Epithelial cell of esophagus (primary cell): ENCODE measurements around the gene OR51E2.

Experiments used
- DNase-seq: peaks from one replicate; pipeline ENCODE4 v3.0.0; 2010; ENCODE audit warnings: low read depth
- H3K4me3 ChIP-seq: 2 replicates; pipeline ENCODE4 v1.5.1; 2011; ENCODE audit warnings: mild to moderate bottlenecking, low read length, control low read depth
- CTCF ChIP-seq: IDR thresholded peaks from 2 replicates; pipeline ENCODE4 v1.5.1; 2011; ENCODE audit warnings: low read depth, mild to moderate bottlenecking, low read length, control low read depth, inconsistent platforms; ENCODE audit not compliant: insufficient read depth; ENCODE audit errors: missing control alignments

The OR51E2 gene

GRCh38 chr11:4644233-4644632 is 53.4 kb downstream of the OR51E2 start:
- no peak for TF ChIP-seq CTCF
- H3K4me3 ChIP-seq = no peak overlapping the region

GRCh38 chr11:4643682-4644081 is 54.0 kb downstream of the OR51E2 start, which contains the start of gene OR51E1:
Gene OR51E1, plus strand, starts transcription at chr11:4643982. Its CDS starts 8,545 bp downstream, at chr11:4652527.
- DNase-seq = no peak
- TF ChIP-seq CTCF = no peak

More at GRCh38 chr11:4644233-4644632, 53.4 kb downstream of the OR51E2 start:
- DNase-seq = no peak

GRCh38 chr11:4643076-4643475 is 54.6 kb downstream of the OR51E2 start:
- no peak for TF ChIP-seq CTCF
- no peak for DNase-seq
- H3K4me3 ChIP-seq = no peak overlapping the region

More at GRCh38 chr11:4643682-4644081, 54.0 kb downstream of the OR51E2 start, which contains the start of gene OR51E1:
- H3K4me3 ChIP-seq = no peak within 1 kb of the TSS

GRCh38 chr11:4642043-4642442 is 55.6 kb downstream of the OR51E2 start:
- no peak for DNase-seq
- TF ChIP-seq CTCF = no peak
- H3K4me3 ChIP-seq = no peak overlapping the region

- no peak for DNase-seq
- TF ChIP-seq CTCF = no peak
- no peak overlapping the region for H3K4me3 ChIP-seq
Observed at GRCh38 chr11:4641501-4641900, 56.2 kb downstream of the OR51E2 start.

GRCh38 chr11:4639931-4640330 is 57.7 kb downstream of the OR51E2 start:
- no peak for DNase-seq
- TF ChIP-seq CTCF = no peak
- H3K4me3 ChIP-seq = no peak overlapping the region

- DNase-seq = no peak
- TF ChIP-seq CTCF = no peak
Observed at GRCh38 chr11:4637662-4638047, 60.0 kb downstream of the OR51E2 start.

More at GRCh38 chr11:4637662-4638047, 60.0 kb downstream of the OR51E2 start:
- no peak overlapping the region for H3K4me3 ChIP-seq
